GM19023 (cell line): Measurements from ENCODE around the gene DOC2A.
A peak's percentile ranks its signal among the peaks of the same experiment; 100 is the strongest.
"Not testable (repeated sequence)": the region's sequence is repeated elsewhere in the genome, so short reads cannot be mapped to it uniquely, and the experiment has no call there.

Experiments used
- ATAC-seq: cut with Tn5 transposase; IDR thresholded peaks from one replicate; pipeline ENCODE4 v1.9.1; 2021; ENCODE audit warnings: mild to moderate bottlenecking, moderate library complexity; ENCODE audit not compliant: unreplicated experiment

DOC2A gene

DNA sequence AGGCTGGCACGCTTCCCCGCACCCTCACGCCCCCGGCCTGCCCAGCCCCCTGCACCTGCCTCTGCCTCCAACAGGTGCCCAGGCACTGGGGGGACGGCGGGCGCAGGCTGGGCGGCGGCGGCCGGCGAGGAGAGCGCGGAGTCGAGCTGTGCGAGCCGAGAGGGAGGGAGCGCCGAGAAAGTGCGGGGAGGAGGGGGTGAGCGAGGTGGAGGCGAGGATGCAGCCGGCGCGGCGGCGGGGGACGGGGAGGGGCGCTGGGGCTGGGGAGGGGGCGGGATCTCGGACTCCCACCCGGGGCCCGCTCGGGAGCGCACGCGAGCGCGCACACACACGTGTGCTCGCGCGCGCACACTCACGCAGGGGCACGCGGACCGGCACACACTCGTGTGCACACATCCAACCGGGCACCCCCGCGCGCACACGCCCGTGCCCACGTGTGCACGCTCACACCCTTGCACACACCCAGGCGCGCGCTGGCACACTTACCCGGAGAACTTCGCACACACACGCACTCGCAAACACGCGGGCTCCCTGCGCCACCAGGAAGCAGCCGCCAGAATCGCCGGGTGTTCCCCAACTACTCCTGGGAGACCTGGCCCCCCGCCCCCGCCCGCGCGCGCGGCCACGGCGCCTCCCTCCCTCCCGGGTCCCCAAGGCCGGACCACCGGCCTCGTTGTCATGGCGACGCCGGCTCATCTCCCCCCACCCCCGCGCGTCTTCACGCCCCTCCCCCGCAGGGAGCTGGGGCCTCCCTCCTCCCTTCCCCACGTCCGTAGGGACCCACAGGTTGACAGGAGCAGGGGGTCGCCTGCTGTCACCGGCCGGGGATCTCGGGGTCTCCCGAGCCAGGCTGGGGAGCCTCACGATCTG lies at the start of gene DOC2A:
TSS of gene DOC2A (minus strand) at position 184 of the 870 bp plus-strand sequence. CDS start 805 bp downstream, outside the sequence.
- ATAC-seq: no peak

DNA sequence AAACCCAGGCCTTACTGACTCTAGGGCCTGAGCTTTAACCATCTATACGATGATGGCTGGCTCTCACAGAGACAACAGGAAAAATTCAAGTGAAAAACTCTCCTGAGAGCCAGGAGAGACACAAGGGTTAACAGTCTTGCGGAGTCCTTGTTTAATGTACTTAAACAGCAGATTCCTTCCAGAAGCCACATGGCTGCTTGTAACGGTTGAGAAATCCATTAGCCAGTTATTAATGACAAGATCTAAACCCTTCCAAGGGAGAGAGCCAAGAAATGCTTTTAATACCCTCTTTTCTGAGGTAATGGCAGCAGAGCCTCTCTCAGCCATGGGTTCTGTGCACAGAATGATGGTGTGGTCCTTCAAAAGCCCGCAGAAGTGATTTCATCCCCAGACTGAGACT lies 49.5 kb upstream of the DOC2A start:
- no peak for ATAC-seq

DNA sequence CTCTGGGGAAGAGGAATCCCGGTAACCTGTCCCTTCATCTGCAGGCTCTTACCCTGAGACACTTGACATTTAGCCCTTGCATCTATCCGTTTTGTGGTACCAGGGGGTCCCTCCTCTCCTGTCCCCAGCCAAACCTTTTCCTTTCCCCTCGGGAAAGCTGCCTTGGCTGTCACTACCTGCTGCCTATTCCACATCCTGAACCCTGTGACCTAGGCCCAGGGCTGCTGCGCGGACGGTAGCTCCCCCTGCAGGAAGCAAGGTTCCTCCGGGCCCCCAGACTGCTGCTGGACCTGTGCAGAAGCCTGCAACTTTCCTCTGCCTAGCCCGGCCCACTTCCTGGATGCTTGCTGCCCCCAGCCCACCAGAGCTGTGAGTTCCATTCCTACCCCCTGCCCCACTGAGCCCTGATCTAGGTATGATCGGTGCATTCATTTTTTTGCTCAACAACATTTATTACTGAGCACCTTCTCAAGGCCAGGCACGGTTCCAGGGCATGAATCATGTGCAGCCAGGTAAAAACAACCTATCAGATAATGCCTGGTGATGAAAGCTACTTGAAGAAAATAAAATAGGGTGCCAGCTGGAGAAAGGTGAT lies 44.2 kb upstream of the DOC2A start:
- ATAC-seq: no peak

DNA sequence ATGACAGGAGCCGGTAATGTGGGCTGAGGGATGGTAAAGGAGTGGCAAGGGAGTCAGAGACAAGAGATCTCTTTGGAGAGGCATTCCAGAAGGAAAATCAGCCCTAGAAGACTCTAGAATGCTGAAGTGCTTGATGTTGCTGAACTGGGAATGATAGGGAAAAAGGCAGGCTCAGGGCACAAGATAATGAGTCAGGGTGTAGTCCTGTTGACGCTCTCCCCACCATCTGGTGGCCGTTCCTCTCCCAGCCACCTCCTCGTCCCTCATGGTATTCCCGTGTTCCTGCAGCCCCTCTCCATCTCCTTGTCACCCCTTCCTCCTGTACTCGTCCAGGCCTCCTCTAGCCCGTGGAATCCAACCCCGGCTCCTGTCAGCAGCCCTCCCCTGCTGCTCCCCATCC lies 43.6 kb upstream of the DOC2A start:
- no peak for ATAC-seq

DNA sequence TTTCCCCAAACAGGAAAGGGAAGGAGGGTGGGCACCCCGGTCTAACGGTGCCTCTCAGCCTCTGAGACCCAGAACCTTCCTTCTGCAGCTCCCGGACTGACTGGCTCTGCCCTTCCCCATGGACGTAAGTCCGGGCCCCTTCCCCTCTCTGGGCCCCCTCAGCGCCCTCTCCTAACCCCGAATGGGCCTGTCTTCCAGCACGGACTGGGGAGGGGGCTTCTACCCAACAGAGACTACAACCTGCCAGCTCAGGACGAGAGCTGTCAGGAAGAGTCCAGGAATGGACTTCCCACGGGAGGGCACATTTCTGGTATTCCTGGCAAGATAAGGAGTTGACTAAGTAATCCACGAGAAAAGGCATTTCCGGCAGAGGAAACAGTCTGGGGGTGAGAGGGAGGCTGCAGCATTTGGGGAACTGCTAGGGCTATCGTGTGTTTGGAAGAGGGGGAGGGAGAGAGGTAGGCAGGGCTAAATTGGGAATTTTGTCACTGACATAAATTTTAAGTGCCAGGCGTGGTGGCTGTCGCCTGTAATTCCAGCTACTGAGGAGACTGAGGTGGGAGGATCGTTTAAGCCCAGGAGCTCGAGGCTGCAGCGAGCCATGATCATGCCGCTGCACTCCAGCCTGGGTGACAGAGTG lies 42.7 kb upstream of the DOC2A start:
- ATAC-seq: peak; percentile 33

DNA sequence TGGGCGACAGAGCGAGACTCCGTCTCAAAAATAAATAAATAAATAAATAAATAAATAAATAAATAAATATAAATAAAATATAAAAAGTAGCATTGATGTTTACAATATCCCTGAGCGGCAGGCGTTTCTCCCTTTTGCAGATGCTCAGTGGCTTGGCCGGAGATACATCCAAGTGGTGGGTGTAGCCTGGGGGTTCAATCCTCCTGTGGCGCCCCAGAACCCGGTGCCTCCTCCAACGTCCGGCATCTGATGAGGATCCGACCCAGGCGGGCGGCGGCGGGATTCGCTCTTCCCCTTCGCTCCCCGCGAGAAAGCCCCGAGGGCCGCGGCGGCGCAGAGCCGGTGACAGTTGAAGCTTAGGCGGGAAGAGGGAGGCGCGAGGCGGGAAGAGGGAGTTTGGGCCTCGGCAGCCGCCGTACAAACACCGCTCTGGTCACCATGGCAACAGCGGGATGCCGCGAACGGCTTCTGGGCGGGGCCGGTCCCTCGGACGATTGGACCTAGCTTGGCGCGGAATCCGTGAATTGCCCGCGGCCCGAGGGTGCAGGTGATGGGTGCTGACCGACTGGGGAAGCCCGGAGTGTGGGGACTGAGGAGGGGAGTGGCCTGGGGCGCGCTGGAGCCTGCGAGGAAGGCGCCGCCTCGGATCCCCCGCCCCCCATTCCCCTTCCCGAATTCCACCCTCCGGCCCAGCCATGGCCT lies 42.0 kb upstream of the DOC2A start:
- peak; percentile 67 for ATAC-seq

DNA sequence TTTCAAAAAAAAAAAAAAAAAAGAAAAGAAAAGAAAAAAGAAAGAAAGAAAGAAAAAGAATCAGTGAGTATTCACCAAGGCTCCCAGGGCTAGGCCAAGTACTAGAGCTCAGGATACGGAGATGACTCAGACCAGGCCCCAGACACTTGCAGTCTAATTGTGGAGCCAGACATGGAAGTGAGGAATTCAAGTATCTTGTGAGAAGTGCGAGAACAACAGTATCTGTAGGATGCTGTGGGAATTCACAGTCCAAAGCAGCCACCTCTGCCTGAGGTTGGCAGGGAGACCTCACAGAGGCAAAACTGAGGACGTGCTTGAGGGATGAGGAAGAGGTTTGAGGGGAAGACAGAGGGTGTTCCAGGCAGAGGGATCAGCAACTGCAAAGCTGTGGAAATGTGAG lies 40.7 kb upstream of the DOC2A start:
- ATAC-seq: no peak

DNA sequence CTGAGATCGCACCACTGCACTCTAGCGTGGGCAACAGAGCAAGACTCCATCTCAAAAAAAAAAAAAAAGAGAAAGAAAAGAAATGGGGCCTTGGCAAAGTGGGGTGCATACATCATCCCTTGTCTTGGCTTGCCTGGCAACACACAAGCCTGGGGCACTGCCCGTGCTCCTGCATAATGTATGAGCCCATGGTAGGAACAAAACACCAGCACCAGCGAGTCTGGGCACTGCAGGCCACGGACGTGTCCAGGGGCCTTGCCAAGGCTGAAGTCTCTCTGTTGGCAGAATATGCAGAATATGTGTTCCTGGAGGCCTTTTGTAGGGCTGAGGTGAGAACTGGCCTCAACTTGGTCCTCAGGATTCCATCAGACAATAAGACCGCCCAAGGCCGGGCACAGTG lies 39.0 kb upstream of the DOC2A start:
- no peak for ATAC-seq

DNA sequence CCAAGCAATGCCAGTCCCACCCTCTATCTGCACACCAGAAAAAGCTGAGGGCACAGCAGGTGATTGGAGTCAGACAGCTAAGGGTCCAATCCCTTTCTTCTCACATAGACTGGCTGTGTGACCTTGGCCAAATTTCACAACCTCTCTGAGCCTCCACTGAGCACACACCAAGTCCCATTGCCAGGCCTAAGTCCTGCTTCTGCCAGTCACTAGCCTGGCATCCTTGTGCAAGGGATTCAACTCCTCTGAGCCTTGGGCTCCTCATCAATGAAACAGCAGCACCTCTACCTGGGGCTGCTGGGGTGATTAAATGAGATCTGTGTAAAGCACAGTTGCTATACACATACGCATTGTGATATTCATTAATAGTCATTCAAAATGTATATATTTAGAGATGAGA lies 35.8 kb upstream of the DOC2A start:
- ATAC-seq: no peak

DNA sequence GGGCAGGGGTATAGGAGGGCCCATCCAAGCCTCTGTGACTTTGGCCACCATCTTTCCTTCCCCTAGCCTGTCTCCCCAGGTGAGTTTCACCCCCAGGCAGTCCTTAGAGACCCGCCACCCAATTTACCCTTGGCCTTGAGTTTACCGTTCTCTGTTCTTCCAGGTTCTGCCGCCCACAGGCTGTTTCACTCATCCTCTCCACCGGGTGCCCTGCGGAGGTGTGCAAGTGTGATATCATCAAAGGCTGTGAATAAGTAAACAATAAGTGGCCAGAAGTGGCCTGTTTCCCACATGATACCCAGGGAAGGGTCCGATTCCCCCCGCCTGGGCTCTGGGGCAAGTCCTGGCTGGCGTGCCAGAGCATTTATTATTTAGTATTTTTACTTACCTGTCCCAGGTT lies 35.4 kb upstream of the DOC2A start:
- no peak for ATAC-seq

DNA sequence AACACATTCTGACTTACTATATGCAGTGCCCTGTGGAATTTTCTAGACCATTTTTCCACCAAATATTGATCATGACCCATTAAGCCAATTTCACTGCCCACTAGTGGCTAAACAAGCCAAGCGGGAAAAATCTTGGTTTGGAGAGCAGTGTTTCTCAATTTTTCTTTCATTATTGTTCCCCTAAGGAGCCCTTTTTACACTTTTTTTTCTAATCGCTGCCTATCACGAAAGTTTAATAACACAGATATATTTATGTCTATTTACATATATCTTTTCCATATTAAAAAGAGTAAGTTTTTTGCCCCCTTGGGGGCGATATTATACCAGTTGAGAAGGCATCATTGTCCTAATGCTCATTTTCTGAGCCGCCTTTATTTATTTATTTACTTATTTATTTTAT lies 31.0 kb upstream of the DOC2A start:
- no peak for ATAC-seq

DNA sequence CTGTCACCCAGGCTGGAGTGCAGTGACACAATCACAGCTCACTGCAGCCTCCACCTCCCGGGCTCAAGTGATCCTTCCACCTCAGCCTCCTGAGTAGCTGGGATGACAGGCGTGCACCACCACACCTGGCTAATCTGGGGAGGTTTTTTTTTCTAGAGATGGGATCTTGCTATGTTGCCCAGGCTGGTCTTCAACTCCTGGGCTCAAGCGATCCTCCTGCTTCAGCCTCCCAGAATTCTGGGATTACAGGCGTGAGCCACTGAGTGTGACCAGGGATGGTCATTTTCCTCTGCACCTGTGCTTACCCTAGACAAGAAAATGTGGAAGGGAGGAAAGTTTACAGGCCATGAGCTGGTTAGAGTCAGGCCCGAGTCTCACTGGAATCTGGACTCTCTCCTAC lies 29.9 kb upstream of the DOC2A start:
- not testable (repeated sequence) for ATAC-seq

DNA sequence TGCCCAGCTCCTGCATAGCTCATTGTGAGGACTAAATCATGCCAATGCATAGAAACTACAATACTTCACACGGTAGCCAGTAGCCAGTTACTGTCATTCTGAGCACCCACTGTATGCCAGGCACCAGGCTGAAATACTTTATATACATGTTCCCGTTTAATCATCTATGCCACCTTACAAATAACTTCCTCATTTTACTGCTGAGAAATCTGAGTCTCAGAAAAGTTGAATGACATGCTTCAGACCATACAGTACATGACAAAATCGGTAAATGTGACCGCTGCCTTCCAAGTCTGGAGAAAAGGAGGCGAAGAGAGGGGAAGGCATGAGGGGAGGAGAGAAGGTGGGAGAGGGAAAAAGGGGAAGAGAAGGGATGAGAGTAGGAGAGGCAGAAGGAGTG lies 29.4 kb upstream of the DOC2A start:
- no peak for ATAC-seq

DNA sequence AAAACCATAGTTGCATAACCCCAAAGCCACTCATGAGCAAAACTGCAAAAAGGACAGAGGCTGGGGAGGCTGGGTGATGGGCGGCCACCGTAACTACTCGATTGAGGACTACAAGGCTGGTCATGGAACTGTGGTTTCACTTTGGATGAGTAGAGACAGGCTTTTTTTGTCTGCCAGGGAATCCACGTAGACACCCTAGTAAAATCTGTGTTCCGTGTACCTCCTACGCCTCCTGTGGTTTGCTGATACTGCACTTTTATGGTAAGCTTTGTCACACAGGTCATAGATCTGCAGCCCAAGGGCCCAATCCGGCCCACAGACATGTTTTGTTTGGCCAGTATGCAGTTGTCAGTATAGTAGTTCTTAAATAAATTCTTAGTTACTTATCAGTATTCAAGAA lies 22.4 kb upstream of the DOC2A start:
- no peak for ATAC-seq

DNA sequence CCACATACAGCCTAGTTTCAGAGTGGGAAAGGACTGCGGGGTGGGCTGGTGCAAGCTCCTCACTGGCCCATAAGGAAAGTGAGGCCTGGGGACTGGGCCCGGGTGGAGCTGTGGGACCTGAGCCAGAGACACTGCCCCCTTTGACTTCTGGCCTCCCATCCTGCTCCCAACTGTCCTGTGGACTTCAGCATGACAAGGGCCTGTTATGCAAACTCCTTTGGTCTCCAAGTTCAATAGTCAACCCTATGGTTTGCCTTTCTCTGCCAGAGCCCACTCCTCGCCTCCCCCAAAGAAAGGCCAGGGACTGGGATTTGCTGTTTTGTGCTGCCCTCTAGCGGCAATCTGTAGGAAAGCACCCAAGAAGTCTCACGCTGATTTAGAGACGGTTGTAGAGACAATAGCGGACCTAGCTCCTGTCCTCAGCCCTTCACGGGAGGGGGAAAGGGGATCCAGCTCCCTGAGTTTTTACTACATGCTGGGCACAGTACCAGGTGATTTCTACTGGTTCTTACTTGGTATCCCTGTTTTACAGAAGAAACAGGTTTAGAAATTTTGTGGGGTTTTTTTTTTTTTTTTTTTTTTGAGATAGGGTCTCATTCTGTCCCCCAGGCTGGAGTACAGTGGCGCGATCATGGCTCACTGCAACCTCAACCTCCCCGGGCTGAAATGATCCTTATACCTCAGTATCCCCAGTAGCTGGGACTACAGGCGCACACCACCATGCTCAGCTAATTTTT lies 21.4 kb upstream of the DOC2A start:
- ATAC-seq: no peak

DNA sequence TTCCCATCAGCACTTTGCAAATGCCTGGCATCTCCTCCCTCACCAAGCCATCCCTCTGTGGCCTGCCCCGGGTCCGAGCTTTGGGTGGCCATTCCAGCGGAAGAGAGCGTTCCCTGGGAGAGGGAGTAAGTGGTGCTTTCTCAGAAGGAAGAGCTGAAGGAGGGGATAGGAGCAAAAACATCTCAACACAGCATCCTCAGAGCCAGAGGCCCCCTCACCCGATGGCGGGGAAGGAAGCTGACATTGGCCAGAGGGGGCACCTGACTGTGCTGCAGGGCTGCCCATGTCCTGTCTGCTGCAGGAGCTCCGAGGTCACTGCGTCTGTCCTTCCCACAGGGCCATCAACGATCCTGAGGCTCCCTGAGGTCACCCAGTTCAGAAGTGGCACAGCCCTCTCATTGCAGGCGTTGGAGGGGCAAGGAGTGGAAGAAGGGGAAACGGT lies 20.7 kb upstream of the DOC2A start:
- ATAC-seq: no peak

DNA sequence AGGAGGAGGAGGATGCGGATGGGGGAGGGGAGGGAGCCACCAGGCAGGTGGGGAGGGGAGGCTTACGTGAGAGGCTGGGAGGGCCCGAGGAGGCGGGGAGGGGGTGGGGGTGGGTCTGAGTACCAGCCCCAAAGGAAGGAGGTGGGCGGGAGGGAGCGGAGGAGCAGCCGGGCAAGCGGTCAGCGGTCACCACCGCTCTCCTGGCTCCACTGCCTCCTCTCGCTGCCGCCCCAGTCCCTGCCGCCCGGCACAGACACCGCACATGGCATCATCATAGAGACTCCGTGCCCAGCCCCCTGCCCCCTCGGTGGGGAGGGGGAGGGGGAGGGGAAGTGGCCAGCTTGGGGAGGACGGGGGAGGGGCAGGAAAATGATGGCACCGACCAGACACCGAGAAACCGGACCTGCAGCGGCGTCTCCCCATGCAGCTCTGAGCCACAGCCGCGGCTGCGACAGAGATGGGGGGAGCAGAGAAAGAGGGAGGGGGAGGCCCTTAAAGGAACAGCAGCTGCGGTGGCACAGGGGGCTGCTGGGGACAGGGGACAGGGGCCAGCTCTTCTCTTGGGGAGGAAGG lies 20.1 kb upstream of the DOC2A start, which contains the start of gene TLCD3B:
TSS of gene TLCD3B (minus strand) at position 431 of the 573 bp plus-strand sequence. CDS start 744 bp downstream, outside the sequence.
- no peak for ATAC-seq

DNA sequence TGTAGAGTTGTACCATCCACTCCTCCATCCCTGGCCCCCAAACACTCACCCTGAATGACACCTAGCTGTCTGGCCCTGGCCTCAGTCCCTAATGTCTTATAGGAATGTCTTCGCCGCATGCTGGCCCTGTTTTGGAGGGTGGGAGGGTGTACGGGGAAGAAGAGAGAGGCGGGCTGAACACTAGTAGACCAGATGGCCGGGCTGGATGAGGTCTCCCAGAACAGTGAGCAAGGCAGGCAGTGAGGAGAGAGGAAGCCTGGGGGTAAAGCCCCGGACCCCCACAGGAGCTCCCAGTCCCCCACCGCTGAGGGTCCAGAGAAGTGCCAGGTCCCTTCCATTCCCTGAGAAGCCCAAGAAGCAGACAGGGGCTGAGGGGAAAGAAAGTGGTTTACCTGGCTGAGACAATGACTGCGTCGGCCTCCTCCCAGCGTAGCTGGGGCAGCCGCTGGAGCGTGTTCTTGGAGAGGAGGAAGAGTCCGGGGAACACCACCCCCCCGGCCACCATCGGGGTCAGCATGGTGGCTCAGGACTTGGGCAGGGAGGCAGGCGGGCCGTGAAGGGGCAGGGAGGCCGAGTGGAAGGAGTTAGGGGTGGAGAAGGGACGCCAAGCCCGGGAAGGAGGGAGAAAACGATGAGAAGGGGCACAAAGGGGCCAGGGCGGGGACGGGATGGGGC lies 19.3 kb upstream of the DOC2A start:
- ATAC-seq: no peak

DNA sequence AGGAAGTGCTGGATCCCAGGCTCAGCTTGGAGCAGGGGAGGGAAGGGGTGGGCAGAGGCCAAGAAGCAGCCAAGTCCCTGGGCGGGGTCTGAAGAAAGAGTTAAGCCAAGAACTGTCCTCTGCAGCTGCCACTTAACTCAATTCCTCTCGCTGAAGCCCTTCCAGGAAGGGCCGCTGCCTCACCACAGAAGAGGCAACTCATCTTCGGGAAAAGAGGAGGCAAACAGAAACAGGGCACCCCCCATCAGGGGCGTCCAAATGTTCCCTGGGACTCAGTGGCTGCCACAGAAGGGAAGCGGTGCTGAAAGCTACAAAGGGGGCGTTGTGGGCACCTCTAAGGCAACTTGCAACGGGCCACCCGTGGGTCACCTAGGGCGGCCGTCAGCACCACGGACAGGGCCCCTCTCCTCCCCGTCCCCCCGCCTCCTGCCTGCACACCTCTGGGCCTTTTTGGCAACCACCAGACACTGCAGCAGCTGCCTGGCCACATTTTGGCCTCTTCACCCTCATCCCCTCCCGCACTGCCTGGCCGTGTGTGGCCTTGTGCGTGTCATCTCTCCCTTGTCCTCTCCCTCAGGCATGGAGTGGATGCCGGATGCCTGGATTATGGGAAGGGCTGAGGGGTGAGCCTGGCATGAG lies 17.7 kb upstream of the DOC2A start:
- ATAC-seq: no peak
